ENCODE measurements around the gene TCF12.

TCF12 gene

GRCh38 chr15:57324590-57324890 is 406.1 kb downstream of the TCF12 start:
- no peak for TF ChIP-seq CTCF (IDR thresholded peaks at IDR 0.05; ENCODE audit: insufficient read depth, low read depth, low read length, missing control alignments)
- no peak for DNase-seq (ENCODE audit: low read depth)

GRCh38 chr15:57324944-57325679 is 406.7 kb downstream of the TCF12 start:
- no peak overlapping the region for H3K4me3 ChIP-seq (ENCODE audit: low read length)
- no peak for DNase-seq (ENCODE audit: low read depth)
- TF ChIP-seq CTCF (IDR thresholded peaks at IDR 0.05; ENCODE audit: insufficient read depth, low read depth, low read length, missing control alignments): no peak

More at GRCh38 chr15:57324590-57324890, 406.1 kb downstream of the TCF12 start:
- no peak overlapping the region for H3K4me3 ChIP-seq (ENCODE audit: low read length)

- TF ChIP-seq CTCF (IDR thresholded peaks at IDR 0.05; ENCODE audit: insufficient read depth, low read depth, low read length, missing control alignments): no peak
- DNase-seq (ENCODE audit: low read depth): no peak
- H3K4me3 ChIP-seq (ENCODE audit: low read length): no peak overlapping the region
Measured at GRCh38 chr15:57326196-57326595, 407.8 kb downstream of the TCF12 start.

GRCh38 chr15:57327985-57328471 is 409.6 kb downstream of the TCF12 start:
- DNase-seq (ENCODE audit: low read depth): no peak
- no peak for TF ChIP-seq CTCF (IDR thresholded peaks at IDR 0.05; ENCODE audit: insufficient read depth, low read depth, low read length, missing control alignments)
- H3K4me3 ChIP-seq (ENCODE audit: low read length): no peak overlapping the region

- DNase-seq (ENCODE audit: low read depth): no peak
- TF ChIP-seq CTCF (IDR thresholded peaks at IDR 0.05; ENCODE audit: insufficient read depth, low read depth, low read length, missing control alignments): no peak
Measured at GRCh38 chr15:57328479-57328878, 410.0 kb downstream of the TCF12 start.

GRCh38 chr15:57328897-57329296 is 410.5 kb downstream of the TCF12 start:
- no peak overlapping the region for H3K4me3 ChIP-seq (ENCODE audit: low read length)
- no peak for DNase-seq (ENCODE audit: low read depth)
- TF ChIP-seq CTCF (IDR thresholded peaks at IDR 0.05; ENCODE audit: insufficient read depth, low read depth, low read length, missing control alignments): no peak

More at GRCh38 chr15:57328479-57328878, 410.0 kb downstream of the TCF12 start:
- no peak overlapping the region for H3K4me3 ChIP-seq (ENCODE audit: low read length)

Data from epithelial cell of esophagus (primary cell).